HepG2 (cell line): ENCODE results near the gene TFF2. TPM values are rescaled to one million over a fixed set of nuclear protein-coding genes. Genes with fewer than 3 reads are reported as not detected.

Source experiments
- DPF2 ChIP-seq: sonication (generic); formaldehyde crosslinking; IDR thresholded peaks from 2 replicates; pipeline ENCODE4 v1.4.0; 2020; ENCODE audit warnings: mild to moderate bottlenecking, low read depth, missing genetic modification reagents, borderline replicate concordance
- FOXJ3 ChIP-seq: sonication (generic); formaldehyde crosslinking; IDR thresholded peaks from 2 replicates; pipeline ENCODE4 v1.4.0; 2020; ENCODE audit warnings: missing genetic modification reagents, mild to moderate bottlenecking, borderline replicate concordance
- FOXO1 ChIP-seq: sonication (generic); formaldehyde crosslinking; IDR thresholded peaks from 2 replicates; pipeline ENCODE4 v1.4.0; 2020; ENCODE audit warnings: missing genetic modification reagents
- HDAC1 ChIP-seq: sonication (generic); formaldehyde crosslinking; IDR thresholded peaks from 2 replicates; pipeline ENCODE4 v1.5.1; 2020; ENCODE audit warnings: mild to moderate bottlenecking, missing genetic modification reagents
- HOXA5 ChIP-seq: sonication (generic); formaldehyde crosslinking; IDR thresholded peaks from 2 replicates; pipeline ENCODE4 v1.4.0; 2020; ENCODE audit warnings: missing genetic modification reagents
- KDM1A ChIP-seq: IDR thresholded peaks from 2 replicates; pipeline ENCODE4 v1.6.1; 2016; ENCODE audit warnings: missing compliant biosample characterization
- MTA1 ChIP-seq: sonication (generic); formaldehyde crosslinking; IDR thresholded peaks from 2 replicates; pipeline ENCODE4 v1.4.0; 2020; ENCODE audit warnings: missing genetic modification reagents, mild to moderate bottlenecking, borderline replicate concordance
- MXI1 ChIP-seq: IDR thresholded peaks from 3 replicates; pipeline ENCODE4 v1.6.1; 2012; ENCODE audit warnings: low read depth, low read length, inconsistent platforms, borderline replicate concordance
- MYC ChIP-seq: sonication (generic); formaldehyde crosslinking; IDR thresholded peaks from 2 replicates; pipeline ENCODE4 v1.9.0; 2021; ENCODE audit warnings: missing genetic modification reagents, borderline replicate concordance
- NFATC3 ChIP-seq: sonication (generic); formaldehyde crosslinking; IDR thresholded peaks from 2 replicates; pipeline ENCODE4 v1.5.1; 2020; ENCODE audit warnings: mild to moderate bottlenecking, missing genetic modification reagents
- RFX1 ChIP-seq: fragments of 450-650 bp; IDR thresholded peaks from 2 replicates; pipeline ENCODE4 v1.6.1; 2017
- TRIM24 ChIP-seq: sonication (generic); formaldehyde crosslinking; IDR thresholded peaks from 2 replicates; pipeline ENCODE4 v1.8.0; 2022; ENCODE audit warnings: mild to moderate bottlenecking, missing genetic modification reagents
- ZC3H13 ChIP-seq: sonication (generic); formaldehyde crosslinking; IDR thresholded peaks from 2 replicates; pipeline ENCODE4 v1.8.1; 2023; ENCODE audit warnings: mild to moderate bottlenecking, missing genetic modification reagents, moderate library complexity
- ZKSCAN8 ChIP-seq: IDR thresholded peaks from 2 replicates; pipeline ENCODE4 v1.6.1; 2016; ENCODE audit warnings: borderline replicate concordance, missing genetic modification reagents, missing compliant biosample characterization
- ZNF251 ChIP-seq: sonication (generic); formaldehyde crosslinking; IDR thresholded peaks from 2 replicates; pipeline ENCODE4 v1.9.0; 2021; ENCODE audit warnings: mild to moderate bottlenecking, missing genetic modification reagents
- ZNF34 ChIP-seq: sonication (generic); formaldehyde crosslinking; IDR thresholded peaks from 2 replicates; pipeline ENCODE4 v1.4.0; 2020; ENCODE audit warnings: mild to moderate bottlenecking, missing genetic modification reagents, borderline replicate concordance
- ZNF543 ChIP-seq: sonication (generic); formaldehyde crosslinking; IDR thresholded peaks from 2 replicates; pipeline ENCODE4 v1.4.0; 2020; ENCODE audit warnings: mild to moderate bottlenecking, missing genetic modification reagents
- ZNF746 ChIP-seq: sonication (generic); formaldehyde crosslinking; IDR thresholded peaks from 2 replicates; pipeline ENCODE4 v1.8.0; 2022; ENCODE audit warnings: mild to moderate bottlenecking, missing genetic modification reagents
- ZNF883 ChIP-seq: sonication (generic); formaldehyde crosslinking; IDR thresholded peaks from 2 replicates; pipeline ENCODE4 v1.5.1; 2020; ENCODE audit warnings: mild to moderate bottlenecking, missing genetic modification reagents; ENCODE audit errors: not compliant biosample characterization
- polyA plus RNA-seq, 8 experiments: library from polyadenylated mRNA; depleted of rRNA in 3 of 8; stranded (reverse) in 7 of 8; unstranded in 1 of 8; fragments of >200 nt; fragmentation: Illumina TruSeq in 4 of 8; extraction: Trizol in 4 of 8; gene quantifications; 2 replicates each; pipeline versions ENCODE4 v1.2.1 to v1.2.3, GENCODE V29; 2011 to 2016; ENCODE audit warnings: low read depth in 4 of 8, missing spikeins in 1 of 8, mixed read lengths in 1 of 8; ENCODE audit not compliant: insufficient read depth in 1 of 8
- total RNA-seq, 5 experiments: library from RNA; depleted of rRNA; stranded (reverse); fragments of >200 nt; fragmentation: Illumina TruSeq; extraction: Trizol; gene quantifications; 2 replicates each; pipeline ENCODE4 v1.2.3, GENCODE V29; 2016; ENCODE audit warnings: low read depth in 1 of 5
- TF ChIP-seq, protein P1 (sequence below): sonication (generic); formaldehyde crosslinking; IDR thresholded peaks from 2 replicates; pipeline ENCODE4 v1.4.0; 2020; ENCODE audit warnings: missing genetic modification reagents
- TF ChIP-seq, protein P2 (sequence below): fragments of 450-650 bp; IDR thresholded peaks from 2 replicates; pipeline ENCODE4 v1.6.1; 2017
- TF ChIP-seq, protein P3 (sequence below): sonication (generic); formaldehyde crosslinking; IDR thresholded peaks from 2 replicates; pipeline ENCODE4 v1.8.0; 2022; ENCODE audit warnings: mild to moderate bottlenecking, missing genetic modification reagents; ENCODE audit not compliant: insufficient replicate concordance
- TF ChIP-seq, protein P4 (sequence below): sonication (generic); formaldehyde crosslinking; IDR thresholded peaks from 2 replicates; pipeline ENCODE4 v1.5.1; 2020; ENCODE audit warnings: missing genetic modification reagents, mild to moderate bottlenecking, borderline replicate concordance
- TF ChIP-seq, protein P5 (sequence below): sonication (generic); formaldehyde crosslinking; IDR thresholded peaks from 2 replicates; pipeline ENCODE4 v1.8.0; 2022; ENCODE audit warnings: mild to moderate bottlenecking, missing genetic modification reagents, moderate library complexity

Gene TFF2
- total and polyA plus RNA-seq, 2 of the 13 experiments (the other 11 are each of a cell fraction or from before 2014, with no cell fraction given): 1.5 TPM; not detected in 1

DNA sequence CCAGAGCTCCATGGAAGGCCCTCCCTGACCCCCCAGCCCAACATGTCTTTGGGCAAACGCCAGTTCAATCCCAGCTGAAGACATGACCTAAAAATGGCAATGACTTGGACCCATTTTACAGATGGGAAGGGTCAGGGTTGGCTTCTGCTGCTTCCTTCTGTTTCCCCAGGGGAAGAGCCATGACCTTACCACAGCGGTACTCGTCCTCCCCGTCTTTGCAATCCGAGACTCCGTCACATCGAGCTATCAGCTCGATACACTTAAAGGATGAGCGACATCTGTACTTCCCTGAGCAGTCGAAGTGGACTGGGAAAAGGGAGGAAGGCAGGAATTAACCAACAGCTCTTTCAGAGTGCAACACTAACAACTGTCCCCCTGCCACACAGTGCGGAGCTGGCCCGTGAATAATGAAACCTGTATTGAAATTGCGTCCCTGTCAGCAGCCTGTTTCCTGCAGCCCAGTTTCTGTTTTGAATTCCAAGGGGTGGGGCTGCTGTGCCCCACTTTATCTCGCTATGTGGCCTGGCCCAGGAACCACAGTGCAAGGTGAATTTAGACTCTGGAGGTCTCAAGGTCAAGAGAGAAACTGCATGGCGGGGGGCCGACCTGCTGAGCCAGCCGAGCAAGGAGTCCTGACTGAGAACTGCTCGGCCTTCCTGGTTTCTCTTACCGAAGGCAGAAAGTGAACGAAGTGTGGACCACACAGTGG, 38.1 kb upstream of the TFF2 start (continued):
- TF ChIP-seq FOXJ3 (CRISPR knock-in tag) (no peak), MYC (CRISPR knock-in tag) (peak; percentile 36; the same call in 1 of the 2 replicates), ZNF34 (CRISPR knock-in tag) (no peak), RFX1 (no peak), HDAC1 (CRISPR knock-in tag) (peak; percentile 77), ZKSCAN8 (CRISPR knock-in tag) (no peak), MXI1 (no peak), DPF2 (CRISPR knock-in tag) (no peak), ZNF251 (CRISPR knock-in tag) (no peak), ZNF746 (CRISPR knock-in tag) (no peak), HOXA5 (no peak), MTA1 (CRISPR knock-in tag) (no peak), FOXO1 (CRISPR knock-in tag) (no peak), ZC3H13 (CRISPR knock-in tag) (no peak), TRIM24 (CRISPR knock-in tag) (no peak), NFATC3 (no peak), KDM1A (CRISPR knock-in tag) (no peak), ZNF543 (CRISPR knock-in tag) (peak; percentile 77; the same call in 1 of the 2 replicates), ZNF883 (CRISPR knock-in tag) (no peak)
- TF ChIP-seq, protein P1, sequence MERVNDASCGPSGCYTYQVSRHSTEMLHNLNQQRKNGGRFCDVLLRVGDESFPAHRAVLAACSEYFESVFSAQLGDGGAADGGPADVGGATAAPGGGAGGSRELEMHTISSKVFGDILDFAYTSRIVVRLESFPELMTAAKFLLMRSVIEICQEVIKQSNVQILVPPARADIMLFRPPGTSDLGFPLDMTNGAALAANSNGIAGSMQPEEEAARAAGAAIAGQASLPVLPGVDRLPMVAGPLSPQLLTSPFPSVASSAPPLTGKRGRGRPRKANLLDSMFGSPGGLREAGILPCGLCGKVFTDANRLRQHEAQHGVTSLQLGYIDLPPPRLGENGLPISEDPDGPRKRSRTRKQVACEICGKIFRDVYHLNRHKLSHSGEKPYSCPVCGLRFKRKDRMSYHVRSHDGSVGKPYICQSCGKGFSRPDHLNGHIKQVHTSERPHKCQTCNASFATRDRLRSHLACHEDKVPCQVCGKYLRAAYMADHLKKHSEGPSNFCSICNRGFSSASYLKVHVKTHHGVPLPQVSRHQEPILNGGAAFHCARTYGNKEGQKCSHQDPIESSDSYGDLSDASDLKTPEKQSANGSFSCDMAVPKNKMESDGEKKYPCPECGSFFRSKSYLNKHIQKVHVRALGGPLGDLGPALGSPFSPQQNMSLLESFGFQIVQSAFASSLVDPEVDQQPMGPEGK (CRISPR knock-in tag): peak; percentile 86
- TF ChIP-seq, protein P2, sequence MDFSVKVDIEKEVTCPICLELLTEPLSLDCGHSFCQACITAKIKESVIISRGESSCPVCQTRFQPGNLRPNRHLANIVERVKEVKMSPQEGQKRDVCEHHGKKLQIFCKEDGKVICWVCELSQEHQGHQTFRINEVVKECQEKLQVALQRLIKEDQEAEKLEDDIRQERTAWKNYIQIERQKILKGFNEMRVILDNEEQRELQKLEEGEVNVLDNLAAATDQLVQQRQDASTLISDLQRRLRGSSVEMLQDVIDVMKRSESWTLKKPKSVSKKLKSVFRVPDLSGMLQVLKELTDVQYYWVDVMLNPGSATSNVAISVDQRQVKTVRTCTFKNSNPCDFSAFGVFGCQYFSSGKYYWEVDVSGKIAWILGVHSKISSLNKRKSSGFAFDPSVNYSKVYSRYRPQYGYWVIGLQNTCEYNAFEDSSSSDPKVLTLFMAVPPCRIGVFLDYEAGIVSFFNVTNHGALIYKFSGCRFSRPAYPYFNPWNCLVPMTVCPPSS: no peak
- TF ChIP-seq, protein P3, sequence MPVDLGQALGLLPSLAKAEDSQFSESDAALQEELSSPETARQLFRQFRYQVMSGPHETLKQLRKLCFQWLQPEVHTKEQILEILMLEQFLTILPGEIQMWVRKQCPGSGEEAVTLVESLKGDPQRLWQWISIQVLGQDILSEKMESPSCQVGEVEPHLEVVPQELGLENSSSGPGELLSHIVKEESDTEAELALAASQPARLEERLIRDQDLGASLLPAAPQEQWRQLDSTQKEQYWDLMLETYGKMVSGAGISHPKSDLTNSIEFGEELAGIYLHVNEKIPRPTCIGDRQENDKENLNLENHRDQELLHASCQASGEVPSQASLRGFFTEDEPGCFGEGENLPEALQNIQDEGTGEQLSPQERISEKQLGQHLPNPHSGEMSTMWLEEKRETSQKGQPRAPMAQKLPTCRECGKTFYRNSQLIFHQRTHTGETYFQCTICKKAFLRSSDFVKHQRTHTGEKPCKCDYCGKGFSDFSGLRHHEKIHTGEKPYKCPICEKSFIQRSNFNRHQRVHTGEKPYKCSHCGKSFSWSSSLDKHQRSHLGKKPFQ (CRISPR knock-in tag): no peak
- TF ChIP-seq, protein P4, sequence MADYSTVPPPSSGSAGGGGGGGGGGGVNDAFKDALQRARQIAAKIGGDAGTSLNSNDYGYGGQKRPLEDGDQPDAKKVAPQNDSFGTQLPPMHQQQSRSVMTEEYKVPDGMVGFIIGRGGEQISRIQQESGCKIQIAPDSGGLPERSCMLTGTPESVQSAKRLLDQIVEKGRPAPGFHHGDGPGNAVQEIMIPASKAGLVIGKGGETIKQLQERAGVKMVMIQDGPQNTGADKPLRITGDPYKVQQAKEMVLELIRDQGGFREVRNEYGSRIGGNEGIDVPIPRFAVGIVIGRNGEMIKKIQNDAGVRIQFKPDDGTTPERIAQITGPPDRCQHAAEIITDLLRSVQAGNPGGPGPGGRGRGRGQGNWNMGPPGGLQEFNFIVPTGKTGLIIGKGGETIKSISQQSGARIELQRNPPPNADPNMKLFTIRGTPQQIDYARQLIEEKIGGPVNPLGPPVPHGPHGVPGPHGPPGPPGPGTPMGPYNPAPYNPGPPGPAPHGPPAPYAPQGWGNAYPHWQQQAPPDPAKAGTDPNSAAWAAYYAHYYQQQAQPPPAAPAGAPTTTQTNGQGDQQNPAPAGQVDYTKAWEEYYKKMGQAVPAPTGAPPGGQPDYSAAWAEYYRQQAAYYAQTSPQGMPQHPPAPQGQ (CRISPR knock-in tag): no peak
- TF ChIP-seq, protein P5, sequence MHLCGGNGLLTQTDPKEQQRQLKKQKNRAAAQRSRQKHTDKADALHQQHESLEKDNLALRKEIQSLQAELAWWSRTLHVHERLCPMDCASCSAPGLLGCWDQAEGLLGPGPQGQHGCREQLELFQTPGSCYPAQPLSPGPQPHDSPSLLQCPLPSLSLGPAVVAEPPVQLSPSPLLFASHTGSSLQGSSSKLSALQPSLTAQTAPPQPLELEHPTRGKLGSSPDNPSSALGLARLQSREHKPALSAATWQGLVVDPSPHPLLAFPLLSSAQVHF: no peak
